ENCODE measurements around the gene CFAP70.

- no peak for TF ChIP-seq CTCF (IDR thresholded peaks at IDR 0.05; ENCODE audit: poor library complexity, severe bottlenecking)
- TF ChIP-seq EZH2 (IDR thresholded peaks at IDR 0.05; ENCODE audit: borderline replicate concordance, insufficient read depth, low read length, poor library complexity, severe bottlenecking), result no peak
- TF ChIP-seq EP300 (conservative IDR thresholded peaks at IDR 0.05; ENCODE audit: poor library complexity, severe bottlenecking), result no peak
- TF ChIP-seq, protein P1, sequence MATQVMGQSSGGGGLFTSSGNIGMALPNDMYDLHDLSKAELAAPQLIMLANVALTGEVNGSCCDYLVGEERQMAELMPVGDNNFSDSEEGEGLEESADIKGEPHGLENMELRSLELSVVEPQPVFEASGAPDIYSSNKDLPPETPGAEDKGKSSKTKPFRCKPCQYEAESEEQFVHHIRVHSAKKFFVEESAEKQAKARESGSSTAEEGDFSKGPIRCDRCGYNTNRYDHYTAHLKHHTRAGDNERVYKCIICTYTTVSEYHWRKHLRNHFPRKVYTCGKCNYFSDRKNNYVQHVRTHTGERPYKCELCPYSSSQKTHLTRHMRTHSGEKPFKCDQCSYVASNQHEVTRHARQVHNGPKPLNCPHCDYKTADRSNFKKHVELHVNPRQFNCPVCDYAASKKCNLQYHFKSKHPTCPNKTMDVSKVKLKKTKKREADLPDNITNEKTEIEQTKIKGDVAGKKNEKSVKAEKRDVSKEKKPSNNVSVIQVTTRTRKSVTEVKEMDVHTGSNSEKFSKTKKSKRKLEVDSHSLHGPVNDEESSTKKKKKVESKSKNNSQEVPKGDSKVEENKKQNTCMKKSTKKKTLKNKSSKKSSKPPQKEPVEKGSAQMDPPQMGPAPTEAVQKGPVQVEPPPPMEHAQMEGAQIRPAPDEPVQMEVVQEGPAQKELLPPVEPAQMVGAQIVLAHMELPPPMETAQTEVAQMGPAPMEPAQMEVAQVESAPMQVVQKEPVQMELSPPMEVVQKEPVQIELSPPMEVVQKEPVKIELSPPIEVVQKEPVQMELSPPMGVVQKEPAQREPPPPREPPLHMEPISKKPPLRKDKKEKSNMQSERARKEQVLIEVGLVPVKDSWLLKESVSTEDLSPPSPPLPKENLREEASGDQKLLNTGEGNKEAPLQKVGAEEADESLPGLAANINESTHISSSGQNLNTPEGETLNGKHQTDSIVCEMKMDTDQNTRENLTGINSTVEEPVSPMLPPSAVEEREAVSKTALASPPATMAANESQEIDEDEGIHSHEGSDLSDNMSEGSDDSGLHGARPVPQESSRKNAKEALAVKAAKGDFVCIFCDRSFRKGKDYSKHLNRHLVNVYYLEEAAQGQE (IDR thresholded peaks at IDR 0.05; ENCODE audit: borderline replicate concordance), result no peak
- TF ChIP-seq RAD21 (conservative IDR thresholded peaks at IDR 0.05), result no peak
- no peak for TF ChIP-seq SMC3 (conservative IDR thresholded peaks at IDR 0.05; ENCODE audit: poor library complexity)
- no peak for TF ChIP-seq MXI1 (conservative IDR thresholded peaks at IDR 0.05; ENCODE audit: poor library complexity, severe bottlenecking)
- TF ChIP-seq POLR2AphosphoS5 (IDR thresholded peaks at IDR 0.05), result no peak
- no peak for TF ChIP-seq TAF1 (IDR thresholded peaks at IDR 0.05; ENCODE audit: low read depth)
Observed at GRCh38 chr10:73406846-73407245, 48.2 kb upstream of the CFAP70 start.

Measured in neural cell (in vitro differentiated cells).